ENCODE measurements around the gene NPC1. TPM values are rescaled to one million over a fixed set of nuclear protein-coding genes. Genes with fewer than 3 reads are reported as not detected.

NPC1 gene
- total RNA-seq, 1 donor from 2014 or later, result 42.4 TPM

- Histone ChIP-seq H2AFZ (ENCODE audit: low read depth, low read length) (no peak overlapping the region), H3K9me3 (ENCODE audit: insufficient read depth, low read depth, low read length) (no peaks in the 10 kb centered on the region), H3K4me3 (ENCODE audit: insufficient read depth, low read depth, low read length) (no peak overlapping the region), H4K20me1 (ENCODE audit: insufficient read depth, low read length) (peaks cover 13% of the 10 kb centered on the region), H3K27me3 (ENCODE audit: insufficient read depth, low read length) (no peaks in the 10 kb centered on the region), H3K9ac (ENCODE audit: low read length) (no peak overlapping the region), H3K27ac (ENCODE audit: low read depth, low read length) (no peak overlapping the region), H3K4me2 (ENCODE audit: low read length) (no peak overlapping the region), H3K4me1 (ENCODE audit: insufficient read depth, low read length) (no peaks in the 10 kb centered on the region), H3K36me3 (ENCODE audit: insufficient read depth, low read length) (peaks cover 27% of the 10 kb centered on the region), H3K79me2 (ENCODE audit: insufficient read depth, low read length) (no peaks in the 10 kb centered on the region)
- H3K9me3 Mint-ChIP-seq (ENCODE audit: unreplicated experiment), result no peaks in the 10 kb centered on the region
- FAIRE-seq (no peak), DNase-seq (ENCODE audit: low read depth) (no peak)
- H3K27me3 Mint-ChIP-seq (ENCODE audit: low read depth, unreplicated experiment), result no peaks in the 10 kb centered on the region
- no peak overlapping the region for H3K27ac Mint-ChIP-seq (ENCODE audit: unreplicated experiment)
- H3K36me3 Mint-ChIP-seq (ENCODE audit: low read depth, unreplicated experiment), result peaks cover 27% of the 10 kb centered on the region
- H3K4me1 Mint-ChIP-seq (ENCODE audit: low read depth, unreplicated experiment), result peaks cover 11% of the 10 kb centered on the region
- no peak overlapping the region for H3K4me3 Mint-ChIP-seq (ENCODE audit: unreplicated experiment)
- no peak for TF ChIP-seq EZH2 (IDR thresholded peaks at IDR 0.05; ENCODE audit: insufficient read depth, low read length)
- TF ChIP-seq, protein P1, sequence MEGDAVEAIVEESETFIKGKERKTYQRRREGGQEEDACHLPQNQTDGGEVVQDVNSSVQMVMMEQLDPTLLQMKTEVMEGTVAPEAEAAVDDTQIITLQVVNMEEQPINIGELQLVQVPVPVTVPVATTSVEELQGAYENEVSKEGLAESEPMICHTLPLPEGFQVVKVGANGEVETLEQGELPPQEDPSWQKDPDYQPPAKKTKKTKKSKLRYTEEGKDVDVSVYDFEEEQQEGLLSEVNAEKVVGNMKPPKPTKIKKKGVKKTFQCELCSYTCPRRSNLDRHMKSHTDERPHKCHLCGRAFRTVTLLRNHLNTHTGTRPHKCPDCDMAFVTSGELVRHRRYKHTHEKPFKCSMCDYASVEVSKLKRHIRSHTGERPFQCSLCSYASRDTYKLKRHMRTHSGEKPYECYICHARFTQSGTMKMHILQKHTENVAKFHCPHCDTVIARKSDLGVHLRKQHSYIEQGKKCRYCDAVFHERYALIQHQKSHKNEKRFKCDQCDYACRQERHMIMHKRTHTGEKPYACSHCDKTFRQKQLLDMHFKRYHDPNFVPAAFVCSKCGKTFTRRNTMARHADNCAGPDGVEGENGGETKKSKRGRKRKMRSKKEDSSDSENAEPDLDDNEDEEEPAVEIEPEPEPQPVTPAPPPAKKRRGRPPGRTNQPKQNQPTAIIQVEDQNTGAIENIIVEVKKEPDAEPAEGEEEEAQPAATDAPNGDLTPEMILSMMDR (IDR thresholded peaks at IDR 0.05; ENCODE audit: insufficient read depth, low read depth, low read length), result no peak
These were observed 38.0 kb downstream of the NPC1 start for GRCh38 chr18:23548275-23548674.

DNA sequence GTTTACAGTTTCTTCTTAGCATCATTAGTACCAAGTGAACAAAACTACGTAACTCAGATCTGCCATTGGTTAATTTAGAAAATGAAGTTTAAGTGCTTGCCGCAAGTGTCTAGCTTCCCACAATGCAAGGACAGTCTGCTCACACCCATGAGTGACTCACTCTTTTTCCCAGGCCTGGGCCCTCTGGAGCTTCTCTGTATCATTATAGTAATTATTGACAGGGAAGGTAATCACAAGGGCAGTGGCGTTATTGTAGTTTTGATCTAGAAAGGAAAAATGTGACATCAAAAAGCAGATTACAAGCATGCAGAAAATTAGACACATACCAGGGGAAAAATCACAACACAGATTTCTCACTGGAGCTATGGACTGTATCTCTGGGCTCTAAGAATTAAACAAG is 38.5 kb downstream of the NPC1 start:
- H3K4me1 Mint-ChIP-seq (ENCODE audit: low read depth, unreplicated experiment), result peaks cover 12% of the 10 kb centered on the region
- DNase-seq (ENCODE audit: low read depth) (no peak), FAIRE-seq (no peak)
- no peak overlapping the region for H3K4me2 ChIP-seq (ENCODE audit: low read length)
- H3K36me3 Mint-ChIP-seq (ENCODE audit: low read depth, unreplicated experiment), result peaks cover 24% of the 10 kb centered on the region
- H3K27ac Mint-ChIP-seq (ENCODE audit: unreplicated experiment), result peak overlapping the region; percentile 7
- no peak overlapping the region for H3K4me3 ChIP-seq (ENCODE audit: insufficient read depth, low read depth, low read length)
- no peaks in the 10 kb centered on the region for H3K79me2 ChIP-seq (ENCODE audit: insufficient read depth, low read length)
- H2AFZ ChIP-seq (ENCODE audit: low read depth, low read length), result no peak overlapping the region
- TF ChIP-seq, protein P1 (IDR thresholded peaks at IDR 0.05; ENCODE audit: insufficient read depth, low read depth, low read length), result no peak
- no peak for TF ChIP-seq EZH2 (IDR thresholded peaks at IDR 0.05; ENCODE audit: insufficient read depth, low read length)
- no peaks in the 10 kb centered on the region for H3K9me3 Mint-ChIP-seq (ENCODE audit: unreplicated experiment)
- no peaks in the 10 kb centered on the region for H3K4me1 ChIP-seq (ENCODE audit: insufficient read depth, low read length)
- H3K27me3 ChIP-seq (ENCODE audit: insufficient read depth, low read length), result no peaks in the 10 kb centered on the region
- no peaks in the 10 kb centered on the region for H3K27me3 Mint-ChIP-seq (ENCODE audit: low read depth, unreplicated experiment)
- no peak overlapping the region for H3K9ac ChIP-seq (ENCODE audit: low read length)
- no peak overlapping the region for H3K27ac ChIP-seq (ENCODE audit: low read depth, low read length)
- peaks cover 24% of the 10 kb centered on the region for H3K36me3 ChIP-seq (ENCODE audit: insufficient read depth, low read length)
- no peaks in the 10 kb centered on the region for H3K9me3 ChIP-seq (ENCODE audit: insufficient read depth, low read depth, low read length)
- no peak overlapping the region for H3K4me3 Mint-ChIP-seq (ENCODE audit: unreplicated experiment)
- peaks cover 13% of the 10 kb centered on the region for H4K20me1 ChIP-seq (ENCODE audit: insufficient read depth, low read length)

GRCh38 chr18:23547306-23547705 is 39.0 kb downstream of the NPC1 start:
- Histone ChIP-seq H4K20me1 (ENCODE audit: insufficient read depth, low read length) (peaks cover 10% of the 10 kb centered on the region), H3K4me1 (ENCODE audit: insufficient read depth, low read length) (no peaks in the 10 kb centered on the region), H3K79me2 (ENCODE audit: insufficient read depth, low read length) (no peaks in the 10 kb centered on the region), H3K36me3 (ENCODE audit: insufficient read depth, low read length) (peaks cover 23% of the 10 kb centered on the region), H3K9me3 (ENCODE audit: insufficient read depth, low read depth, low read length) (no peaks in the 10 kb centered on the region), H3K27ac (ENCODE audit: low read depth, low read length) (no peak overlapping the region), H3K4me2 (ENCODE audit: low read length) (no peak overlapping the region), H3K9ac (ENCODE audit: low read length) (no peak overlapping the region), H3K27me3 (ENCODE audit: insufficient read depth, low read length) (no peaks in the 10 kb centered on the region), H2AFZ (ENCODE audit: low read depth, low read length) (no peak overlapping the region), H3K4me3 (ENCODE audit: insufficient read depth, low read depth, low read length) (no peak overlapping the region)
- TF ChIP-seq, protein P1 (IDR thresholded peaks at IDR 0.05; ENCODE audit: insufficient read depth, low read depth, low read length), result no peak
- no peak for TF ChIP-seq EZH2 (IDR thresholded peaks at IDR 0.05; ENCODE audit: insufficient read depth, low read length)
- Mint-ChIP-seq H3K4me1 (ENCODE audit: low read depth, unreplicated experiment) (peaks cover 17% of the 10 kb centered on the region), H3K36me3 (ENCODE audit: low read depth, unreplicated experiment) (peaks cover 24% of the 10 kb centered on the region), H3K27ac (ENCODE audit: unreplicated experiment) (peak overlapping the region; percentile 7), H3K27me3 (ENCODE audit: low read depth, unreplicated experiment) (no peaks in the 10 kb centered on the region), H3K4me3 (ENCODE audit: unreplicated experiment) (no peak overlapping the region), H3K9me3 (ENCODE audit: unreplicated experiment) (no peaks in the 10 kb centered on the region)
- DNase-seq (ENCODE audit: low read depth), result no peak
- no peak for FAIRE-seq

All from astrocyte (in vitro differentiated cells and primary cell).